Measurements from ENCODE around the gene PPP1R13B. TPM values are rescaled to one million over a fixed set of nuclear protein-coding genes. Genes with fewer than 3 reads are reported as not detected.

PPP1R13B gene
- total RNA-seq, 2 experiments from 2014 or later: 8.2 to 18.9 TPM

- Histone ChIP-seq H2AFZ (ENCODE audit: low read length) (no peak overlapping the region), H3K4me2 (ENCODE audit: low read length) (peak overlapping the region; percentile 71), H3K79me2 (ENCODE audit: insufficient read depth, low read depth, low read length) (peaks cover 4% of the 10 kb centered on the region; the same call in 1 of the 2 replicates), H3K27ac (ENCODE audit: low read depth, low read length, poor library complexity, severe bottlenecking) (peak overlapping the region; percentile 91), H3K4me3 (ENCODE audit: low read depth, low read length, poor library complexity, severe bottlenecking) (no peak overlapping the region), H3K9me2 (ENCODE audit: insufficient read depth, low read length) (no peaks in the 10 kb centered on the region), H3K9me3 (ENCODE audit: low read length) (no peaks in the 10 kb centered on the region), H4K20me1 (ENCODE audit: insufficient read depth, low read length) (no peaks in the 10 kb centered on the region), H3K4me1 (ENCODE audit: insufficient read depth, low read length, poor library complexity, severe bottlenecking) (peaks cover 49% of the 10 kb centered on the region), H3K36me3 (ENCODE audit: insufficient read depth, low read length) (peaks cover 66% of the 10 kb centered on the region)
- POLR2A ChIA-PET: no interaction called here
- intact Hi-C loops (cut with micrococcal nuclease; ENCODE audit: unreplicated experiment): loop anchor here (5.0 kb wide), 1 partner anchor 126 kb away; the partner anchor contains the start of genes BAG5 and COA8
- no TSS peak for BruUV-seq (replicated peaks)
- DNase-seq (ENCODE audit: low spot score): no peak
- CTCF ChIA-PET (ENCODE audit: unreplicated experiment): no interaction called here
- TF ChIP-seq EZH2phosphoT487 (IDR thresholded peaks at IDR 0.05; ENCODE audit: borderline replicate concordance, low read depth, low read length) (no peak), CTCF (conservative IDR thresholded peaks at IDR 0.05; ENCODE audit: low read length) (no peak)
These were observed 158.9 kb downstream of the PPP1R13B start for GRCh38 chr14:103688441-103688840.

- no peaks in the 10 kb centered on the region for H3K9me3 ChIP-seq (ENCODE audit: low read length)
- no TSS peak for BruUV-seq (replicated peaks)
- intact Hi-C loops (cut with micrococcal nuclease; ENCODE audit: unreplicated experiment): loop anchor here (5.0 kb wide), 1 partner anchor 125 kb away; the partner anchor contains the start of genes BAG5 and COA8
- peaks cover 4% of the 10 kb centered on the region; the same call in 1 of the 2 replicates for H3K79me2 ChIP-seq (ENCODE audit: insufficient read depth, low read depth, low read length)
- ChIA-PET CTCF (ENCODE audit: unreplicated experiment) (no interaction called here), POLR2A (no interaction called here)
- no peak overlapping the region for H3K4me3 ChIP-seq (ENCODE audit: low read depth, low read length, poor library complexity, severe bottlenecking)
- peaks cover 66% of the 10 kb centered on the region for H3K36me3 ChIP-seq (ENCODE audit: insufficient read depth, low read length)
- H3K4me1 ChIP-seq (ENCODE audit: insufficient read depth, low read length, poor library complexity, severe bottlenecking): peaks cover 42% of the 10 kb centered on the region
- no peaks in the 10 kb centered on the region for H3K9me2 ChIP-seq (ENCODE audit: insufficient read depth, low read length)
- no peak for TF ChIP-seq CTCF (conservative IDR thresholded peaks at IDR 0.05; ENCODE audit: low read length)
- no peak for DNase-seq (ENCODE audit: low spot score)
- H2AFZ ChIP-seq (ENCODE audit: low read length): no peak overlapping the region
- no peak overlapping the region for H3K27ac ChIP-seq (ENCODE audit: low read depth, low read length, poor library complexity, severe bottlenecking)
- no peaks in the 10 kb centered on the region for H4K20me1 ChIP-seq (ENCODE audit: insufficient read depth, low read length)
- no peak overlapping the region for H3K4me2 ChIP-seq (ENCODE audit: low read length)
These were observed 159.7 kb downstream of the PPP1R13B start for GRCh38 chr14:103687712-103688111.

- H4K20me1 ChIP-seq (ENCODE audit: insufficient read depth, low read length): no peaks in the 10 kb centered on the region
- POLR2A ChIA-PET: interaction anchor here (0.8 kb wide), 1 partner anchor 119 kb away, joined by 4 read pairs; no protein-coding TSS in a partner anchor
- H2AFZ ChIP-seq (ENCODE audit: low read length): no peak overlapping the region
- BruUV-seq (replicated peaks): no TSS peak
- no peak for DNase-seq (ENCODE audit: low spot score)
- intact Hi-C loops (cut with micrococcal nuclease; ENCODE audit: unreplicated experiment): loop anchor here (5.0 kb wide), 1 partner anchor 125 kb away; the partner anchor contains the start of genes BAG5 and COA8
- peaks cover 4% of the 10 kb centered on the region; the same call in 1 of the 2 replicates for H3K79me2 ChIP-seq (ENCODE audit: insufficient read depth, low read depth, low read length)
- H3K36me3 ChIP-seq (ENCODE audit: insufficient read depth, low read length): peaks cover 65% of the 10 kb centered on the region
- H3K9me2 ChIP-seq (ENCODE audit: insufficient read depth, low read length): no peaks in the 10 kb centered on the region
- H3K4me2 ChIP-seq (ENCODE audit: low read length): no peak overlapping the region
- no peak overlapping the region for H3K27ac ChIP-seq (ENCODE audit: low read depth, low read length, poor library complexity, severe bottlenecking)
- no peak overlapping the region for H3K4me3 ChIP-seq (ENCODE audit: low read depth, low read length, poor library complexity, severe bottlenecking)
- no peaks in the 10 kb centered on the region for H3K9me3 ChIP-seq (ENCODE audit: low read length)
- CTCF ChIA-PET (ENCODE audit: unreplicated experiment): no interaction called here
- peaks cover 34% of the 10 kb centered on the region for H3K4me1 ChIP-seq (ENCODE audit: insufficient read depth, low read length, poor library complexity, severe bottlenecking)
- TF ChIP-seq EZH2phosphoT487 (IDR thresholded peaks at IDR 0.05; ENCODE audit: borderline replicate concordance, low read depth, low read length) (no peak), CTCF (conservative IDR thresholded peaks at IDR 0.05; ENCODE audit: low read length) (no peak)
These were observed 160.4 kb downstream of the PPP1R13B start for GRCh38 chr14:103686831-103687485.
